ENCODE results near the gene SIAH1.
"Not testable (repeated sequence)": the region's sequence is repeated elsewhere in the genome, so short reads cannot be mapped to it uniquely, and the experiment has no call there.

The SIAH1 gene

DNA sequence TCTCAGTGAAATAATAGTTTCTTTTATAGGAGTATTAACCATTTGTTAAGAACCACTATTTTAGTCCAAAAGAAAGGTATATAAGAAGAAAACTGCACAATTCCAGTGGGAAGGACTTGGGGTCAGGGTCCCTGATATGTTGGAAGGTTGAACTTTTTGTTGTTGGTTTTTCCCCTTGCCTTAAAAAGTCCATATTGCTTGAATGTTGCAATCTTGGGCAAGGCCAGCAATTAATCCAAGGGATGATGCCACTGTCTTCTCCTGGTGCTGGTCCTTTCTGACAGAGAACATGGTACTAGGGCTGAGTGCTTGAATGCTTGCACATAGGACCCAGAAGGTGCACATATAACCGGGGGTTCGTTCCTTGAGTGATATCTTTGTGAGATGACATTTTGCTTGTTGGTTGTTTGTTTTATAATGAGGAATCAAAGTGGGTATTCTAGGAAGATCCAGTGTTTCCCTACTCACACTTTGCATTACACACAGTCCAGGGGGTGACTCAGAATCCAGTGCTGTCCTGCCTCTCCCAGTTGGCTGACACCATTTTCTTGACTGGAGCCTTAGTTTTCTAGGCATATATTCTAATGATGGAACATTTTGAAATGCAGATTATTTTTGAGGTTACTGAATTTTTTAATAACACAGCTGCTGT, 54.9 kb downstream of the SIAH1 start:
- DNase-seq = no peak

DNA sequence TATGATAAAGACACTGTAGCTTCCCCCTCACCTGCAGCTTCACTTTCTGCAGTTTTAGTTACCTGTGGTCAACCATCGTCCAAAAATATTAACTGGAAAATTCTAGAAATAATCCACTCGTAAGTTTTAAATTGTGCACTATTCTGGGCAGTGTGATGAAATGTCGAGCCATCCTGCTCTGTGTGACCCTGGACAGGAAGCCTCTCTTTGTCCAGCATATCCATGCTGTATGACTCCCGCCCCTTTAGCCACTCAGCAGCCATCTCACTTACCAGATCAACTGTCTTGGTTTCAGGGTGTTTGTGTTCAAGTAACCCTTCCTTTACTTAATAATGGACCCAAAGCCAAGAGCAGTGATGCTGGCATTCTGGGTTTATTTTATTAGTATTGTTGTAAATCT, 56.1 kb downstream of the SIAH1 start:
- no peak for DNase-seq

DNA sequence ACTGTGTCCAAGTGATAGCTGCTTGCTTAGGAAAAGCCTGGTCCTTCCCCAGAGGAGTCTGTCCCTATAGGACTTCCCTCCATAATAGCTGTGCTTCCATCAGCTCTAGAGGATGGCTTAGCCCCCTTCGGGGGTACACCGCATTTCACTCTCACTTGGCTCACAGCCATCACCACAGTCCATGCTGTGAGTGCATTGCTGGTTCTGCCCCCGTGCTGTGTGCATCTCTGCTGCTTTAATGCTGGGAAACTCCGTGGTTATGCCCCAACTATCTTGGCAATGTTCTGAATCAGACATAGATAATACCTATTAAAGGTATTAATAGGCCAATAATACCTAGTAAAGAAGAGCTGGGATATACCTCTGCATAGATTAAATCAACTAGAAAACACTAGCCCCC, 58.3 kb downstream of the SIAH1 start:
- DNase-seq = no peak

GRCh38 chr16:48323783-48324775, 61.1 kb downstream of the SIAH1 start:
- no peak for DNase-seq

- DNase-seq = no peak
These were observed 63.7 kb downstream of the SIAH1 start for GRCh38 chr16:48321317-48322036.

DNA sequence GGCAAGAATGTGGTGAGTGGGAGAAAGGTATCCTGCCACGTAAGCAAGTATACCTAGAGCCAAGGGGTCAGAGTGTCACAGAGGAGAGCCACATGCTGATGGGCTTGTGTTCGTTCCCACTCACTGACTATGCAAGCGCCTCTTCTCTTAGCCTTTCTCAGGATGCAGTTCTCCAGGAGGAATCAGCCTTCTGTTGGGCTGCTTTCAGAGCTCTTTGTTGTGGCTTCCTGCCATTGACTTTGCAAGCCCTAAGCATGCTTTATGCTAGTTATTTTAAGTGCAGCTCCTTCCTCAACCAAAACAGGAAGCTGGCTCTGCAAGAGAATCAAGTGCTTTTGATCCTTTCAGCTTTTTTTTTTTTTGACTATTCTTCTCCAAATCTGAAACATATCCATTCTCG, 66.6 kb downstream of the SIAH1 start:
- DNase-seq = no peak

- no peak for DNase-seq
These were observed 67.4 kb downstream of the SIAH1 start for GRCh38 chr16:48317614-48318315.

DNA sequence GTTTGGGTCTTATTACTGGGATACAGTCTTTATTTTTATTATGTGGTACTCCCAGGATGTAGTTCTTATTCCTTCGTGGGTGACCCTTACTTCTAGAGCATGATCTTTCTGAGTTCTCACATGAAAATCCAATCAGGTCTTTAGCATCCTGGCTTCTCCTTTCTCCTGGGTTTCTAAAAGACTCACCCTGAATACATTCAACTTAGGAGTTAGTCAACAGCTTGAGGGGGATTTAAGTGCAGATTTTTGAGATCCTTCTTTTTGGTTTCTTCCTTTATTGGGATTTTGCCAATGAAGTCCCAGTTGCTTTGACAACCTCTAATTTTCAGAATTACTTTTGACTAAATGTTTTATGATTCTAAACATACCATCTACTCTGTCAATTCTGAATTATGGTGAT, 68.2 kb downstream of the SIAH1 start:
- no peak for DNase-seq

DNA sequence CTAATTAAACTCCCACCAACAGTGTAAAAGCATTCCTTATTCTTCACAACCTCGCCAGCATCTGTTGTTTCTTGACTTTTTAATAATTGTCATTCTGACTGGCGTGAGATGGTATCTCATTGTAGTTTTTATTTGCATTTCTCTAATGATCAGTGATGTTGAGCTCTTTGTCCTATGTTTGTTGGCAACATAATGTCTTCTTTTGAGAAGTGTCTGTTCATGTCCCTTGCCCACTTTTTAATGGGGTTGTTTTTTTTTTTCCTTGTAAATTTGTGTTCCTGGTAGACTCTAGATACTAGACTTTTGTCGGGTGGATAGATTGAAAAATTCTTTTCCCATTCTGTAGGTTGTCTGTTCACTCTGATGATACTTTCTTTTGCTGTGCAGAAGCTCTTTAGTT, 71.3 kb downstream of the SIAH1 start:
- DNase-seq = not testable (repeated sequence)

DNA sequence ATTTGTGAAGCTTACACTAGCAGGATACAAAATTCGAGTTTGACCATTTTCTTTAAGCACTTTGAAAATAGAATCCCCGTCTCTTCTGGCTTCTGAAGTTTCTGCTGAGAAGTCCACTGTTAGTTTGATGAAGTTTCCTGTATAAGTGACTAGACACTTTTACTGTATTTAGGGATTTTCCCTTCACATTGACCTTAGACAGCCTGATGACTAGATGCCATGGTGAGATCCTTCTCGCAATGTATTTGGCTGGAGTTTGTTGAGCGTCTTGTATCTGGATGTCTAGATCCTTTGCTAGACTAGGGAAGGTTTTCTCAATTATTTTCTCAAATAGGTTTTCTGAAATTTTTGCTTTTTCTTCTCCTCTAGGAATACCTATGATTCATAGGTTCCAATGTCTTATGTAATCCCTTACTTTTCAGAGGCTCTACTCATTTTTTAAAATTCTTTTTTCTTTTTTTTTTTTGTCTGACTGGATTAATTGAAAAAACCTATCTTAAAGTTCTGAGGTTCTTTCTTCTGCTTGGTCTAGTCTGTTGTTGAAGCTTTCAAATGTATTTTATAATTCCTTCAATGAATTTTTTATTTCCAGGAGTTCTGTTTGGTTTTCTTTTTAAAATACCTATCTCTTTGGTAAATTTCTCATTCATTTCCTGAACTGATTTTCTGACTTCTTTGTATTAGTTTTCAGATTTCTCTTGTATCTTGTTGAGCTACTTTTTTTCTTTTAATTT, 74.1 kb downstream of the SIAH1 start:
- DNase-seq = no peak
